Sigmoid colon (tissue), 7 donors: ENCODE measurements around the gene PRKCZ. TPM values are rescaled to one million over a fixed set of nuclear protein-coding genes. Genes with fewer than 3 reads are reported as not detected.

ENCODE experiments used
- DNase-seq: peaks from one replicate; pipeline ENCODE4 v3.0.0-alpha.2; 2019
- H3K27ac ChIP-seq, 4 donors: fragments of 200-600 bp; sonication (generic); one replicate each; pipeline ENCODE4 v1.5.1; 2016 to 2019; ENCODE audit warnings: mild to moderate bottlenecking in 1 of 4
- H3K27me3 ChIP-seq, 3 donors: fragments of 200-600 bp; sonication (generic); one replicate each; pipeline ENCODE4 v1.5.1; 2019; ENCODE audit warnings: mild to moderate bottlenecking in 1 of 3
- H3K36me3 ChIP-seq, 4 donors: fragments of 200-600 bp; sonication (generic); one replicate each; pipeline ENCODE4 v1.5.1; 2016 to 2019
- H3K4me1 ChIP-seq, 4 donors: fragments of 200-600 bp; sonication (generic); one replicate each; pipeline ENCODE4 v1.5.1; 2017 to 2019
- H3K4me3 ChIP-seq, 4 donors: fragments of 200-600 bp; sonication (generic); one replicate each; pipeline ENCODE4 v1.5.1; 2017 to 2019; ENCODE audit warnings: mild to moderate bottlenecking in 2 of 4, moderate library complexity in 1 of 4
- H3K9me3 ChIP-seq, 4 donors: fragments of 200-600 bp in 3 of 4; sonication (generic) in 3 of 4; one replicate each; pipeline versions ENCODE4 v1.5.1 to v1.6.1; 2013 to 2019
- EP300 ChIP-seq, 4 donors: sonication (generic); formaldehyde crosslinking; IDR thresholded peaks; one replicate each; pipeline ENCODE4 v1.6.1; 2017; ENCODE audit warnings: antibody characterized with exemption in 4 of 4
- POLR2A ChIP-seq, 2 donors: fragments of 450-650 bp; IDR thresholded peaks; one replicate each; pipeline ENCODE4 v1.6.1; 2016; ENCODE audit warnings: antibody characterized with exemption in 2 of 2, mild to moderate bottlenecking in 2 of 2, moderate library complexity in 2 of 2
- POLR2AphosphoS5 ChIP-seq, 4 donors: sonication (generic); formaldehyde crosslinking; IDR thresholded peaks; one replicate each; pipeline ENCODE4 v1.6.1; 2017; ENCODE audit warnings: antibody characterized with exemption in 4 of 4
- WGBS, 2 donors: extraction: QIAGEN DNeasy Blood & Tissue Kit; methylation state at CpG; one replicate each; pipeline ENCODE4 v1.1.7; 2013; 5-methylcytosine and 5-hydroxymethylcytosine counted together
- intact Hi-C: fragments of 100-400 bp; cut with DNase I; formaldehyde crosslinking; loops from one replicate; pipeline ENCODE4 v1.15.1; 2023
- polyA plus RNA-seq, 3 donors: library from polyadenylated mRNA; stranded (reverse); fragments of 200-250 nt; gene quantifications; one replicate each; pipeline ENCODE4 v1.2.3, GENCODE V29; 2013
- total RNA-seq, 4 donors: library from RNA; depleted of rRNA; stranded (reverse); fragments of >200 nt; gene quantifications; one replicate each; pipeline ENCODE4 v1.1.0, GENCODE V29; 2016
- TF ChIP-seq, protein P1 (sequence below), 4 experiments: fragments of 450-650 bp in 3 of 4; fragments of 200-600 bp in 1 of 4; IDR thresholded peaks; one replicate each; pipeline ENCODE4 v1.5.1; 2016 to 2019; ENCODE audit warnings: antibody characterized with exemption in 4 of 4, mild to moderate bottlenecking in 3 of 4, moderate library complexity in 2 of 4
- donor health status: healthy with polysubstance abuse.
- donor health status: Bipolar disorder and iron deficiency.
- donor health status: healthy.

Gene PRKCZ
- total and polyA plus RNA-seq, 7 donors, result 1.4 to 52.9 (median 4.8) TPM

DNA sequence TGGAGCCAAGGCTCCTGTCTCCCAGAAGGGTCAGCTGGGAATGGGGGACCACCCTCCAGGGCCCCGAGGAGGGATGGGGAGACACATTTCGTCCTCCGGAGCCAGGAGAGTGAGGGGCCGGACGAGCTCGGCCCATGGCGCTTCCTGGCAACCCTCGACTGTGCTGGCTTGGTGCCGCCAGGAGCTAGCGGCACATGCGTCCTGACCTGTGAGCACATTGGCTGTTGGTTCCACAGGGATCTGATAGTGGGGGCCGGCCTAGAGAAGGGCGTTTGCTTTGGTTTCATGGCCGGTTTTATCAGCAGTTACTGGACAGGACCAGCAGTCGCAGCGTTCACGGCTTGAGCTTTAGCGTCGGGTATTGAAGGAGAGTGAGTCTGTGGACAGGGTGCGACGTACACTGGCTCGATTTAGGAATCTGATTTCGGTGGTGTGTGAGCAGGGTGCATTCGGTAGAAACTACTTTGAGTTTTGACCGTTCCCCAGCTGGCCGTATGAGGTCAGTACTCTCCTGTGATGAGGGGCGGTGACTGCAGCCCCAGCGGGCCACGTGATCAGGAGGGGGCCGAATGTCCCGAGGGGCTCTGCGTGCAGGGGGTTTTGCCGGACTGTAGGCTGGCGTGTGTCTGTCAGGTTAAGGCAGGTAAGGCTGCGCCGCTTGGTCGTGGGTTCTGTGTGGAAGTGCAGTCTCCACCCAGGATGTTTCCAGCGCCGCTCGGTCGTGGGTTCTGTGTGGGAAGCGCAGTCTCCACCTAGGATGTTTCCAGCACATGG lies 125.7 kb downstream of the PRKCZ start:
- Histone ChIP-seq H3K27ac (peak overlapping the region in 1 of 4 donors; percentile 4), H3K9me3 (no peaks in the 10 kb centered on the region), H3K36me3 (no peaks in the 10 kb centered on the region), H3K4me3 (no peak overlapping the region), H3K4me1 (peaks cover 0 to 13% (median 0%) of the 10 kb centered on the region in 4 donors), H3K27me3 (no peaks in the 10 kb centered on the region)
- TF ChIP-seq POLR2A (IDR thresholded peaks at IDR 0.05) (no peak), EP300 (IDR thresholded peaks at IDR 0.05) (no peak), POLR2AphosphoS5 (IDR thresholded peaks at IDR 0.05) (no peak)
- TF ChIP-seq, protein P1, sequence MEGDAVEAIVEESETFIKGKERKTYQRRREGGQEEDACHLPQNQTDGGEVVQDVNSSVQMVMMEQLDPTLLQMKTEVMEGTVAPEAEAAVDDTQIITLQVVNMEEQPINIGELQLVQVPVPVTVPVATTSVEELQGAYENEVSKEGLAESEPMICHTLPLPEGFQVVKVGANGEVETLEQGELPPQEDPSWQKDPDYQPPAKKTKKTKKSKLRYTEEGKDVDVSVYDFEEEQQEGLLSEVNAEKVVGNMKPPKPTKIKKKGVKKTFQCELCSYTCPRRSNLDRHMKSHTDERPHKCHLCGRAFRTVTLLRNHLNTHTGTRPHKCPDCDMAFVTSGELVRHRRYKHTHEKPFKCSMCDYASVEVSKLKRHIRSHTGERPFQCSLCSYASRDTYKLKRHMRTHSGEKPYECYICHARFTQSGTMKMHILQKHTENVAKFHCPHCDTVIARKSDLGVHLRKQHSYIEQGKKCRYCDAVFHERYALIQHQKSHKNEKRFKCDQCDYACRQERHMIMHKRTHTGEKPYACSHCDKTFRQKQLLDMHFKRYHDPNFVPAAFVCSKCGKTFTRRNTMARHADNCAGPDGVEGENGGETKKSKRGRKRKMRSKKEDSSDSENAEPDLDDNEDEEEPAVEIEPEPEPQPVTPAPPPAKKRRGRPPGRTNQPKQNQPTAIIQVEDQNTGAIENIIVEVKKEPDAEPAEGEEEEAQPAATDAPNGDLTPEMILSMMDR (IDR thresholded peaks at IDR 0.05), result no peak
- intact Hi-C loops, result no loop called here
- no peak for DNase-seq
- WGBS, 2 donors, result 93 to 95% methylated on average over 42 of the region's 42 CpGs

DNA sequence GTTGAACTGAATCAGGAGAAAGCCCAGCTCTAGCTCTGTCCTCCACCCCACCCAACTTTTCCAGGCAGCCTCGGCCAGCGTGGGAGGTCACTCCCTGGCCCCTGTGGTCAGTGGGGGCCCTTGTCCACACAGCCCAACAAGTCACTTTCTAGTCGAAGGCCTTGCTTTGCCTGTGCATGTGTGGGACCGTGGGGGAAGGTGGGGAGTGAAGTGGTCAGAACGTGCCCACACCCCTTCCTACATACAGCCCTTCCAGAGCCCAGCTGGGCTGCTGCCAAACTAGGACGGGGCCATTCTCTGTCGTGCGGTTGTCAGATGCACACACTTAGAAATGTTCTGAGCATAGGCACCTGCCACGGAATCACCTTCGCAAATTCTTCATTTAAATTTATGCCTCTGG lies 126.4 kb downstream of the PRKCZ start:
- intact Hi-C loops, result no loop called here
- WGBS, 2 donors, result 83 to 85% methylated on average over 10 of the region's 10 CpGs
- H3K27ac ChIP-seq, result no peak overlapping the region
- H3K4me1 ChIP-seq, result peaks cover 0 to 13% (median 0%) of the 10 kb centered on the region in 4 donors
- no peak overlapping the region for H3K4me3 ChIP-seq
- no peaks in the 10 kb centered on the region for H3K9me3 ChIP-seq
- DNase-seq, result no peak
- no peak for TF ChIP-seq POLR2A (IDR thresholded peaks at IDR 0.05)
- no peak for TF ChIP-seq POLR2AphosphoS5 (IDR thresholded peaks at IDR 0.05)
- no peak for TF ChIP-seq EP300 (IDR thresholded peaks at IDR 0.05)
- TF ChIP-seq, protein P1 (IDR thresholded peaks at IDR 0.05), result no peak
- H3K36me3 ChIP-seq, result no peaks in the 10 kb centered on the region
- no peaks in the 10 kb centered on the region for H3K27me3 ChIP-seq

DNA sequence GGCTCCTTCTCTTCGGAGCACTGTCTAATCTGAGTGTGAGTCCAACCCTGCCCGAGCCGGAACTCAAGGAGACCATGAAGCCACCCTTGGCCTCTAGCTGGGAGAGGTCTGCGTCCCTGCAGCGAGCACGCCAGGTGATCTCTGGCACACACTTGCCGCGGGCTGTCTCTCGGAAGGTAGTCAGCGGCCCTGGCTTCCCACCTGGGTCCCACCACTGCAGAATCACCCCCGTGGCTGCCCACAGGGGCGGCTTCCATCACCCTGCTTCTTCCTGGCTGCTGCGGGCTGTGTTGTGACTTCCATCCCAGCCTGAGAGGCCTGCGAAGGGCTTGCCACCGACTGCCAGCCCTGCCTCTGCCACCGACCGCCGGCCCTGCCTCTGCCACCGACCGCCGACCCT lies 127.3 kb downstream of the PRKCZ start:
- 96% methylated on average over 21 of the region's 21 CpGs for WGBS, 2 donors
- TF ChIP-seq POLR2AphosphoS5 (IDR thresholded peaks at IDR 0.05) (no peak), POLR2A (IDR thresholded peaks at IDR 0.05) (no peak), EP300 (IDR thresholded peaks at IDR 0.05) (no peak)
- TF ChIP-seq, protein P1 (IDR thresholded peaks at IDR 0.05), result no peak
- H3K9me3 ChIP-seq, result no peaks in the 10 kb centered on the region
- intact Hi-C loops, result no loop called here
- H3K4me1 ChIP-seq, result peaks cover 0 to 13% (median 0%) of the 10 kb centered on the region in 4 donors
- no peak overlapping the region for H3K4me3 ChIP-seq
- H3K27me3 ChIP-seq, result no peaks in the 10 kb centered on the region
- H3K27ac ChIP-seq, result no peak overlapping the region
- DNase-seq, result no peak
- H3K36me3 ChIP-seq, result peaks cover 0 to 4% (median 0%) of the 10 kb centered on the region in 4 donors

DNA sequence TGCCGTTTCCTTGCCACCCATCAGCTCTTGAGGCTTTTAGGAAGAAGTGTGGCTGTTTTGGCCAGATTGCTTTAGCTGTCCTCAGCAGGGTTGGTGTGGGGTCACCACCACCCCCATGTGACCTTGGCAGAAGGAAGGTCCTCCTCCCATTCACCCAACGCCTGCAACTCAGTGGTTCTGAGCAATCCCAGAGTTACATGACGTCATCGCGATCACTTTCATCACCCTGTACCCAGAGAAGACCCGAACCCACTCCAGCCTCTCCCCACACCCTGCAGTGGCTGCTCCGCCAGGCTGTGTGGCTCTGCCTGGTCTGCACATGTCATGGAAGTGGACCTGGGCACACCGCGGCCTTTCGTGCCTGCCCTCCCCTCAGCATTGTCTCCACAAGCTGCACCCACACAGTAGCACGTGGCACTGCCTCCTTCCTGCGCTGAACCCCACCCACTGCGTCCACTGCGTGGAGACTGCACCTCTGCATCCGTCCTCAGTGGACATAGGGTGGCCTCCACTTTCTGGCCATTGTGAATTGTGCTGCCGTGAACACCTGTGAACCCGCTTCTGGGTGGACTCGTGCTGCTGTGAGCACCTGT lies 127.8 kb downstream of the PRKCZ start:
- Histone ChIP-seq H3K36me3 (peaks cover 0 to 4% (median 0%) of the 10 kb centered on the region in 4 donors), H3K27me3 (no peaks in the 10 kb centered on the region), H3K4me3 (no peak overlapping the region), H3K27ac (no peak overlapping the region), H3K9me3 (no peaks in the 10 kb centered on the region), H3K4me1 (peaks cover 0 to 13% (median 0%) of the 10 kb centered on the region in 4 donors)
- 91 to 93% methylated on average over 18 of the region's 18 CpGs for WGBS, 2 donors
- DNase-seq, result no peak
- TF ChIP-seq EP300 (IDR thresholded peaks at IDR 0.05) (no peak), POLR2A (IDR thresholded peaks at IDR 0.05) (no peak), POLR2AphosphoS5 (IDR thresholded peaks at IDR 0.05) (no peak)
- TF ChIP-seq, protein P1 (IDR thresholded peaks at IDR 0.05), result no peak
- intact Hi-C loops, result no loop called here
